ENCODE data around the gene WFIKKN1.

DNA sequence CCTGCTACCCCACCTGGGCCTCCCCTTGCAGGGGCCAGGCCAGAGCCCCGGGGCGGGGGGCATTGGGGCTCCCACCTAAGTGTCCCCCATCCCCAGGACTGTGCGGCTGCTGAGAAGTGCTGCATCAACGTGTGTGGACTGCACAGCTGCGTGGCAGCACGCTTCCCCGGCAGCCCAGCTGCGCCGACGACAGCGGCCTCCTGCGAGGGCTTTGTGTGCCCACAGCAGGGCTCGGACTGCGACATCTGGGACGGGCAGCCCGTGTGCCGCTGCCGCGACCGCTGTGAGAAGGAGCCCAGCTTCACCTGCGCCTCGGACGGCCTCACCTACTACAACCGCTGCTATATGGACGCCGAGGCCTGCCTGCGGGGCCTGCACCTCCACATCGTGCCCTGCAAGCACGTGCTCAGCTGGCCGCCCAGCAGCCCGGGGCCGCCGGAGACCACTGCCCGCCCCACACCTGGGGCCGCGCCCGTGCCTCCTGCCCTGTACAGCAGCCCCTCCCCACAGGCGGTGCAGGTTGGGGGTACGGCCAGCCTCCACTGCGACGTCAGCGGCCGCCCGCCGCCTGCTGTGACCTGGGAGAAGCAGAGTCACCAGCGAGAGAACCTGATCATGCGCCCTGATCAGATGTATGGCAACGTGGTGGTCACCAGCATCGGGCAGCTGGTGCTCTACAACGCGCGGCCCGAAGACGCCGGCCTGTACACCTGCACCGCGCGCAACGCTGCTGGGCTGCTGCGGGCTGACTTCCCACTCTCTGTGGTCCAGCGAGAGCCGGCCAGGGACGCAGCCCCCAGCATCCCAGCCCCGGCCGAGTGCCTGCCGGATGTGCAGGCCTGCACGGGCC is 1.9 kb downstream of the WFIKKN1 start:
- TF ChIP-seq, protein P1, sequence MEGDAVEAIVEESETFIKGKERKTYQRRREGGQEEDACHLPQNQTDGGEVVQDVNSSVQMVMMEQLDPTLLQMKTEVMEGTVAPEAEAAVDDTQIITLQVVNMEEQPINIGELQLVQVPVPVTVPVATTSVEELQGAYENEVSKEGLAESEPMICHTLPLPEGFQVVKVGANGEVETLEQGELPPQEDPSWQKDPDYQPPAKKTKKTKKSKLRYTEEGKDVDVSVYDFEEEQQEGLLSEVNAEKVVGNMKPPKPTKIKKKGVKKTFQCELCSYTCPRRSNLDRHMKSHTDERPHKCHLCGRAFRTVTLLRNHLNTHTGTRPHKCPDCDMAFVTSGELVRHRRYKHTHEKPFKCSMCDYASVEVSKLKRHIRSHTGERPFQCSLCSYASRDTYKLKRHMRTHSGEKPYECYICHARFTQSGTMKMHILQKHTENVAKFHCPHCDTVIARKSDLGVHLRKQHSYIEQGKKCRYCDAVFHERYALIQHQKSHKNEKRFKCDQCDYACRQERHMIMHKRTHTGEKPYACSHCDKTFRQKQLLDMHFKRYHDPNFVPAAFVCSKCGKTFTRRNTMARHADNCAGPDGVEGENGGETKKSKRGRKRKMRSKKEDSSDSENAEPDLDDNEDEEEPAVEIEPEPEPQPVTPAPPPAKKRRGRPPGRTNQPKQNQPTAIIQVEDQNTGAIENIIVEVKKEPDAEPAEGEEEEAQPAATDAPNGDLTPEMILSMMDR (IDR thresholded peaks at IDR 0.05): no peak
- no peak for TF ChIP-seq POLR2A (IDR thresholded peaks at IDR 0.05)
